Endothelial cell of umbilical vein (primary cell): ENCODE results near the gene OR13J1. TPM values are rescaled to one million over a fixed set of nuclear protein-coding genes. Genes with fewer than 3 reads are reported as not detected.

Source experiments
- BruUV-seq: library from RNA; stranded (reverse); fragments of 400-500 nt; replicated peaks from 2 replicates; lab custom pipeline; 2021; lab: Mats Ljungman, UMichigan
- CTCF ChIA-PET: fragments of 300-600, 350-600 bp; sonication (Branson Sonifier 250); formaldehyde crosslinking; loops from one replicate; lab custom pipeline; 2021; ENCODE audit warnings: antibody characterized with exemption, inconsistent platforms; lab: Charles Lee
- POLR2A ChIA-PET: fragments of 300-600, 350-600 bp; sonication (Branson Sonifier 250); formaldehyde crosslinking; loops from one replicate; lab custom pipeline; 2021; ENCODE audit warnings: antibody characterized with exemption, inconsistent platforms; lab: Charles Lee
- DNase-seq: peaks from one replicate; pipeline ENCODE4 v3.0.0-alpha.2; 2011; ENCODE audit warnings: low read depth, low spot score
- FAIRE-seq: peaks from 2 replicates; lab custom pipeline; 2011; peaks lifted over from hg19 to GRCh38; lab: Jason Lieb, UNC
- H2AFZ ChIP-seq: 2 replicates; pipeline ENCODE4 v1.6.0; 2012; ENCODE audit warnings: low read depth, low read length, control low read depth, inconsistent platforms
- H3K27ac ChIP-seq: 2 replicates; pipeline ENCODE4 v1.5.1; 2011; ENCODE audit warnings: low read depth, mild to moderate bottlenecking, control low read depth, low read length, moderate library complexity; ENCODE audit not compliant: insufficient read depth
- H3K27me3 ChIP-seq, 2 experiments: 2 replicates each; pipeline versions ENCODE4 v1.6.0 to v1.6.1; 2011; ENCODE audit warnings: low read length in 2 of 2, mixed read lengths in 1 of 2; ENCODE audit not compliant: control insufficient read depth in 2 of 2, insufficient read depth in 2 of 2
- H3K36me3 ChIP-seq, 2 experiments: 2 replicates in 1 of 2; 3 replicates in 1 of 2; pipeline ENCODE4 v1.5.1; 2011; ENCODE audit warnings: low read length in 2 of 2, mild to moderate bottlenecking in 1 of 2, moderate library complexity in 1 of 2; ENCODE audit not compliant: control insufficient read depth in 2 of 2, insufficient read depth in 2 of 2; ENCODE audit errors: extremely low read depth in 1 of 2
- H3K4me1 ChIP-seq: 3 replicates; pipeline ENCODE4 v1.5.1; 2011; ENCODE audit warnings: mild to moderate bottlenecking, low read length; ENCODE audit not compliant: control insufficient read depth, insufficient read depth; ENCODE audit errors: extremely low read depth
- H3K4me2 ChIP-seq: 2 replicates; pipeline ENCODE4 v1.6.1; 2011; ENCODE audit warnings: low read length, control low read depth, mixed read lengths; ENCODE audit not compliant: insufficient read depth
- H3K4me3 ChIP-seq, 3 experiments: fragments of 200-600 bp in 1 of 3; sonication (generic), shearing (Covaris generic) in 1 of 3; replicated peaks in 1 of 3; 2 replicates each; pipeline ENCODE4 v1.5.1; 2011 to 2016; ENCODE audit warnings: control low read depth in 3 of 3, low read length in 3 of 3, mild to moderate bottlenecking in 2 of 3, inconsistent platforms in 1 of 3, low read depth in 1 of 3, moderate library complexity in 1 of 3; ENCODE audit not compliant: insufficient read depth in 1 of 3
- H3K79me2 ChIP-seq: 2 replicates; pipeline ENCODE4 v1.6.0; 2012; ENCODE audit warnings: low read length, inconsistent platforms; ENCODE audit not compliant: control insufficient read depth, insufficient read depth
- H3K9ac ChIP-seq: replicated peaks from 2 replicates; pipeline ENCODE3; 2011; ENCODE audit warnings: low read length, control low read depth; ENCODE audit not compliant: insufficient read depth; ENCODE audit errors: extremely low read depth
- H3K9me1 ChIP-seq: replicated peaks from 3 replicates; pipeline ENCODE4 v1.6.0; 2011; ENCODE audit warnings: mild to moderate bottlenecking, low read length; ENCODE audit not compliant: control insufficient read depth, insufficient read depth; ENCODE audit errors: extremely low read depth
- H3K9me3 ChIP-seq: replicated peaks from 2 replicates; pipeline ENCODE4 v1.5.1; 2012; ENCODE audit warnings: low read length, inconsistent platforms; ENCODE audit not compliant: control insufficient read depth, insufficient read depth
- H4K20me1 ChIP-seq: replicated peaks from 2 replicates; pipeline ENCODE3; 2011; ENCODE audit warnings: mild to moderate bottlenecking, low read length; ENCODE audit not compliant: control insufficient read depth, insufficient read depth; ENCODE audit errors: extremely low read depth
- EZH2 ChIP-seq: IDR thresholded peaks from 2 replicates; pipeline ENCODE4 v1.6.1; 2012; ENCODE audit warnings: borderline replicate concordance, low read depth, mild to moderate bottlenecking, moderate library complexity, low read length, inconsistent platforms; ENCODE audit not compliant: severe bottlenecking
- FOS ChIP-seq: IDR thresholded peaks from 2 replicates; pipeline ENCODE4 v1.6.1; 2011; ENCODE audit warnings: mild to moderate bottlenecking, low read length, moderate library complexity, borderline replicate concordance; ENCODE audit not compliant: insufficient read depth
- GATA2 ChIP-seq: IDR thresholded peaks from 2 replicates; pipeline ENCODE4 v1.7.0; 2011; ENCODE audit warnings: low read depth, mild to moderate bottlenecking, moderate library complexity, mixed read lengths, low read length; ENCODE audit not compliant: insufficient read length, insufficient read depth
- JUN ChIP-seq: IDR thresholded peaks from 2 replicates; pipeline ENCODE4 v1.6.1; 2011; ENCODE audit warnings: borderline replicate concordance, low read depth; ENCODE audit not compliant: insufficient read length, insufficient read depth
- MYC ChIP-seq: IDR thresholded peaks from one replicate; pipeline ENCODE4 v1.6.1; 2011; ENCODE audit warnings: mild to moderate bottlenecking, low read depth, low read length
- POLR2A ChIP-seq: IDR thresholded peaks from 2 replicates; pipeline ENCODE4 v1.6.1; 2012; ENCODE audit warnings: low read depth, mild to moderate bottlenecking, control low read depth, low read length
- POLR2AphosphoS5 ChIP-seq: IDR thresholded peaks from 2 replicates; pipeline ENCODE4 v1.6.1; 2012; ENCODE audit warnings: low read depth, mild to moderate bottlenecking, control low read depth, low read length, moderate library complexity; ENCODE audit not compliant: insufficient read depth
- dilution Hi-C: fragments of 300-500 bp; cut with MboI; formaldehyde crosslinking; loops from one replicate; pipeline ENCODE4 v1.15.0; 2019; ENCODE audit warnings: low sequenced_read_pairs; ENCODE audit not compliant: extremely low pct_ligation_motif_present
- intact Hi-C: fragments of 100-400 bp; cut with micrococcal nuclease; formaldehyde crosslinking; loops from one replicate; pipeline ENCODE4 v1.10.0; 2022
- polyA plus RNA-seq, 4 experiments: library from polyadenylated mRNA; depleted of rRNA in 3 of 4; stranded (reverse) in 3 of 4; unstranded in 1 of 4; fragments of >200 nt; gene quantifications; 2 replicates each; pipeline versions ENCODE4 v1.2.1 to v1.2.3, GENCODE V29; 2011 to 2012; ENCODE audit warnings: missing spikeins in 1 of 4
- total RNA-seq: library from RNA; stranded (reverse); gene quantifications from 2 replicates; pipeline ENCODE4 v1.2.3, GENCODE V29; 2021
- TF ChIP-seq, protein P1 (sequence below): IDR thresholded peaks from 2 replicates; pipeline ENCODE4 v1.6.1; 2011; ENCODE audit not compliant: insufficient read depth, insufficient read length
- TF ChIP-seq, protein P2 (sequence below), 2 donors: IDR thresholded peaks; 1 replicate in 1 of 2; 2 replicates in 1 of 2; pipeline ENCODE4 v1.5.1; 2011; ENCODE audit warnings: low read length in 2 of 2, mild to moderate bottlenecking in 2 of 2, moderate library complexity in 2 of 2, control low read depth in 1 of 2, inconsistent platforms in 1 of 2, low read depth in 1 of 2; ENCODE audit not compliant: insufficient read depth in 1 of 2; ENCODE audit errors: extremely low read depth in 1 of 2

Gene OR13J1
- total and polyA plus RNA-seq, 2 donors (not counting 3 experiments of a cell fraction or from before 2014, with no cell fraction given) = not detected

DNA sequence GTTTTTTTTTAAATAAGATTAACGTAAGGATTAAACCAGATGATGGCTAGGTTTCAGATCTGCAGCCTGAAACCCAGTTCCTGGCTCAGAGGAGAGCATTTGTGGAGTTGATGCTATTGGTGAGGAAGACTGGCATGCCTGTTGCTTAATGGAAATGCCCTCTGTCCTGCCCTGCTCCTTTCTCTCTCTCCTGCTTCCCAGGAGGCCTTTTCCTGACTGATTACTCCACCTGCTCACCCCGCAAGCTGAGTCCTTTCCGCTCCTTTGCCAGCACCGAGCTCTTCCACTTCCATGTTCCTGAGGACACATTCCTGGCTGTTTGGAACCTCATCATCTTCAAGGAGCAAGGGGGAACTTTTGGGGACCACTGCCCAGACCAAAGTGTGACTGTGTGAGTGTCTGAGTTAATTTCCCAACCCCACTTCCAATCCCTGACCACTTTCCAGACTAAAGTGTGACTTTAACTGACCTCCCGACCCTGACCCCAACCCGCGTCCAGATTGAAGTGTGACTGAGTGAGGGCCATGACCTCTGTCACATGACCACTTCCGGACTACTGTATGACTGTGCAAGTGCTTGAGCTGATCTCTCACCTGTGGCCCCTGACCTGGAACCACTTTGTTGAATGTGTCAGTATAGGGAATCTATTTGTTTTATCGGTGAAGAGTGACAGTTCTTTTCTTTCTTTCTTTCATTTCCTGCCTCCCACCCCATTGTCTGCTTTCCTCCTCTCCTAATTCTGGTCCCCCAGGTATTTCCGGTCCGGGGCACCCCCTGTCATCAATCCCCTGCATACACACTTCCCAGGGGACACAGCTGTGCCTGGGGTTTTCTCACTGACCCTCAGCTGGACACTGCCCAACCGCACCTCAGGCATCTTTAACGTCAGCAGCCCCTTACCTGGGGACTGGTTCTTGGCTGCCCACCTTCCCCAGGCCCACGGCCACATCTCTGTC lies 35.7 kb downstream of the OR13J1 start:
- no peaks in the 10 kb centered on the region for H3K36me3 ChIP-seq
- H3K4me3 ChIP-seq = no peak overlapping the region
- H3K27ac ChIP-seq = no peak overlapping the region
- DNase-seq (no peak), FAIRE-seq (no peak)
- no peak overlapping the region for H3K4me2 ChIP-seq
- ChIA-PET POLR2A (no interaction called here), CTCF (interaction anchor here (0.9 to 3.2 kb wide), 16 partner anchors 8 to 177 kb away, joined by 3 to 27 read pairs (median 6); partner anchors contain the start of genes CCDC107, HINT2 and RMRP)
- no peaks in the 10 kb centered on the region for H3K9me1 ChIP-seq
- dilution Hi-C loops = no loop called here
- no peak overlapping the region for H3K9ac ChIP-seq
- TF ChIP-seq FOS (no peak), MYC (no peak), POLR2A (no peak), JUN (no peak), GATA2 (no peak), EZH2 (no peak), POLR2AphosphoS5 (no peak)
- TF ChIP-seq, protein P1, sequence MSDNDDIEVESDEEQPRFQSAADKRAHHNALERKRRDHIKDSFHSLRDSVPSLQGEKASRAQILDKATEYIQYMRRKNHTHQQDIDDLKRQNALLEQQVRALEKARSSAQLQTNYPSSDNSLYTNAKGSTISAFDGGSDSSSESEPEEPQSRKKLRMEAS = no peak
- TF ChIP-seq, protein P2, sequence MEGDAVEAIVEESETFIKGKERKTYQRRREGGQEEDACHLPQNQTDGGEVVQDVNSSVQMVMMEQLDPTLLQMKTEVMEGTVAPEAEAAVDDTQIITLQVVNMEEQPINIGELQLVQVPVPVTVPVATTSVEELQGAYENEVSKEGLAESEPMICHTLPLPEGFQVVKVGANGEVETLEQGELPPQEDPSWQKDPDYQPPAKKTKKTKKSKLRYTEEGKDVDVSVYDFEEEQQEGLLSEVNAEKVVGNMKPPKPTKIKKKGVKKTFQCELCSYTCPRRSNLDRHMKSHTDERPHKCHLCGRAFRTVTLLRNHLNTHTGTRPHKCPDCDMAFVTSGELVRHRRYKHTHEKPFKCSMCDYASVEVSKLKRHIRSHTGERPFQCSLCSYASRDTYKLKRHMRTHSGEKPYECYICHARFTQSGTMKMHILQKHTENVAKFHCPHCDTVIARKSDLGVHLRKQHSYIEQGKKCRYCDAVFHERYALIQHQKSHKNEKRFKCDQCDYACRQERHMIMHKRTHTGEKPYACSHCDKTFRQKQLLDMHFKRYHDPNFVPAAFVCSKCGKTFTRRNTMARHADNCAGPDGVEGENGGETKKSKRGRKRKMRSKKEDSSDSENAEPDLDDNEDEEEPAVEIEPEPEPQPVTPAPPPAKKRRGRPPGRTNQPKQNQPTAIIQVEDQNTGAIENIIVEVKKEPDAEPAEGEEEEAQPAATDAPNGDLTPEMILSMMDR (IDR thresholded peaks at IDR 0.05; ENCODE audit: extremely low read depth in 1 of 2, insufficient read depth in 1 of 2, low read depth in 1 of 2, low read length in 2 of 2) = no peak
- peaks cover 3% of the 10 kb centered on the region for H3K4me1 ChIP-seq
- no peaks in the 10 kb centered on the region for H4K20me1 ChIP-seq
- H3K27me3 ChIP-seq = peaks cover 0 to 7% of the 10 kb centered on the region in 2 experiments
- no peaks in the 10 kb centered on the region for H3K79me2 ChIP-seq
- no peak overlapping the region for H2AFZ ChIP-seq
- no TSS peak for BruUV-seq
- intact Hi-C loops = no loop called here
- no peaks in the 10 kb centered on the region for H3K9me3 ChIP-seq
